PC-9 (cell line): Measurements from ENCODE around the gene CCM2. TPM values are rescaled to one million over a fixed set of nuclear protein-coding genes. Genes with fewer than 3 reads are reported as not detected.

ENCODE experiments used
- BruUV-seq: library from RNA; stranded (reverse); fragments of 400-500 nt; replicated peaks from 2 replicates; lab custom pipeline; 2021; lab: Mats Ljungman, UMichigan
- CTCF ChIA-PET: fragments of 300-600 bp; sonication (Branson Sonifier 250); formaldehyde crosslinking; loops from one replicate; lab custom pipeline; 2022; ENCODE audit warnings: antibody characterized with exemption; lab: Charles Lee
- POLR2A ChIA-PET: fragments of 300-600 bp; sonication (Branson Sonifier 250); formaldehyde crosslinking; loops from one replicate; lab custom pipeline; 2022; ENCODE audit warnings: antibody characterized with exemption; ENCODE audit not compliant: unreplicated experiment; lab: Charles Lee
- DNase-seq, 2 experiments: peaks; one replicate each; pipeline versions ENCODE4 v3.0.0 to v3.0.0-alpha.2; 2015 to 2022; ENCODE audit warnings: mixed read lengths in 1 of 2
- H2AFZ ChIP-seq: fragments of 200-600 bp; sonication (generic); 2 replicates; pipeline ENCODE4 v1.8.1; 2017; ENCODE audit warnings: antibody characterized with exemption
- H3F3A ChIP-seq: fragments of 200-600 bp; sonication (generic); 2 replicates; pipeline ENCODE4 v1.8.1; 2017; ENCODE audit warnings: antibody characterized with exemption, mild to moderate bottlenecking, low read depth; ENCODE audit not compliant: insufficient read depth
- H3K27ac ChIP-seq: fragments of 200-600 bp; sonication (generic); 2 replicates; pipeline ENCODE4 v1.6.1; 2016; ENCODE audit warnings: mixed run types
- H3K27me3 ChIP-seq: fragments of 200-600 bp; sonication (generic); 2 replicates; pipeline ENCODE4 v1.6.1; 2016; ENCODE audit warnings: low read depth, mixed run types; ENCODE audit not compliant: insufficient read depth
- H3K36me3 ChIP-seq: fragments of 200-600 bp; sonication (generic); 2 replicates; pipeline ENCODE4 v1.6.1; 2016; ENCODE audit warnings: low read depth, mixed run types
- H3K4me1 ChIP-seq: fragments of 200-600 bp; sonication (generic); replicated peaks from 2 replicates; pipeline ENCODE4 v1.6.1; 2016; ENCODE audit warnings: mixed run types; ENCODE audit not compliant: insufficient read depth
- H3K4me2 ChIP-seq: fragments of 200-600 bp; sonication (generic); 2 replicates; pipeline ENCODE4 v1.6.1; 2017; ENCODE audit warnings: mixed run types
- H3K4me3 ChIP-seq: fragments of 200-600 bp; sonication (generic); 2 replicates; pipeline ENCODE4 v1.6.1; 2016; ENCODE audit warnings: mixed run types
- H3K79me2 ChIP-seq: fragments of 200-600 bp; sonication (generic); 2 replicates; pipeline ENCODE4 v1.6.1; 2017; ENCODE audit warnings: low read depth, mixed run types
- H3K9me2 ChIP-seq: fragments of 200-600 bp; sonication (generic); 2 replicates; pipeline ENCODE4 v1.8.1; 2017; ENCODE audit warnings: mild to moderate bottlenecking; ENCODE audit not compliant: insufficient read depth
- H3K9me3 ChIP-seq: fragments of 200-600 bp; sonication (generic); 2 replicates; pipeline ENCODE4 v1.8.1; 2016; ENCODE audit warnings: low read depth; ENCODE audit not compliant: insufficient read depth
- H4K20me1 ChIP-seq: fragments of 200-600 bp; sonication (generic); 2 replicates; pipeline ENCODE4 v1.8.1; 2017; ENCODE audit not compliant: insufficient read depth
- EZH2 ChIP-seq: fragments of 200-600 bp; sonication (generic); IDR thresholded peaks from 2 replicates; pipeline ENCODE4 v1.8.0; 2017; ENCODE audit warnings: antibody characterized with exemption, low read depth
- intact Hi-C: fragments of 100-400 bp; cut with micrococcal nuclease; formaldehyde crosslinking; loops from one replicate; pipeline ENCODE4 v1.10.0; 2022; ENCODE audit not compliant: unreplicated experiment
- total RNA-seq: library from RNA; stranded (reverse); gene quantifications from 2 replicates; pipeline ENCODE4 v1.2.3, GENCODE V29; 2021
- TF ChIP-seq, protein P1 (sequence below): fragments of 200-600 bp; sonication (generic); conservative IDR thresholded peaks from 2 replicates; pipeline ENCODE4 v1.6.1; 2017; ENCODE audit warnings: mixed run types, antibody characterized with exemption, mild to moderate bottlenecking, moderate library complexity

CCM2 gene
- total RNA-seq, 1 experiment from 2014 or later: 54.2 TPM

- TF ChIP-seq EZH2: no peak
- TF ChIP-seq, protein P1, sequence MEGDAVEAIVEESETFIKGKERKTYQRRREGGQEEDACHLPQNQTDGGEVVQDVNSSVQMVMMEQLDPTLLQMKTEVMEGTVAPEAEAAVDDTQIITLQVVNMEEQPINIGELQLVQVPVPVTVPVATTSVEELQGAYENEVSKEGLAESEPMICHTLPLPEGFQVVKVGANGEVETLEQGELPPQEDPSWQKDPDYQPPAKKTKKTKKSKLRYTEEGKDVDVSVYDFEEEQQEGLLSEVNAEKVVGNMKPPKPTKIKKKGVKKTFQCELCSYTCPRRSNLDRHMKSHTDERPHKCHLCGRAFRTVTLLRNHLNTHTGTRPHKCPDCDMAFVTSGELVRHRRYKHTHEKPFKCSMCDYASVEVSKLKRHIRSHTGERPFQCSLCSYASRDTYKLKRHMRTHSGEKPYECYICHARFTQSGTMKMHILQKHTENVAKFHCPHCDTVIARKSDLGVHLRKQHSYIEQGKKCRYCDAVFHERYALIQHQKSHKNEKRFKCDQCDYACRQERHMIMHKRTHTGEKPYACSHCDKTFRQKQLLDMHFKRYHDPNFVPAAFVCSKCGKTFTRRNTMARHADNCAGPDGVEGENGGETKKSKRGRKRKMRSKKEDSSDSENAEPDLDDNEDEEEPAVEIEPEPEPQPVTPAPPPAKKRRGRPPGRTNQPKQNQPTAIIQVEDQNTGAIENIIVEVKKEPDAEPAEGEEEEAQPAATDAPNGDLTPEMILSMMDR: no peak
- ChIA-PET POLR2A (no interaction called here), CTCF (interaction anchor here (0.6 kb wide), 1 partner anchor 77 kb away, joined by 3 read pairs; no protein-coding TSS in a partner anchor)
- Histone ChIP-seq H3K79me2 (peaks cover 36% of the 10 kb centered on the region), H4K20me1 (no peaks in the 10 kb centered on the region; the same call in 1 of the 2 replicates), H3K36me3 (0 out of 2 replicates have a peak, but pooled peaks cover 7% of the 10 kb centered on the region), H3F3A (peaks cover 28% of the 10 kb centered on the region), H3K27me3 (no peaks in the 10 kb centered on the region), H2AFZ (no peak overlapping the region), H3K9me3 (no peaks in the 10 kb centered on the region), H3K27ac (no peak overlapping the region), H3K4me2 (no peak overlapping the region), H3K4me1 (peaks cover 27% of the 10 kb centered on the region), H3K4me3 (no peak overlapping the region), H3K9me2 (no peaks in the 10 kb centered on the region)
- intact Hi-C loops: no loop called here
- no TSS peak for BruUV-seq
- no peak for DNase-seq
Observed at GRCh38 chr7:45060295-45060694, 60.3 kb downstream of the CCM2 start.

- no peak overlapping the region for H3K27ac ChIP-seq
- peaks cover 28% of the 10 kb centered on the region for H3K79me2 ChIP-seq
- no peak overlapping the region for H3K4me2 ChIP-seq
- H3F3A ChIP-seq: peaks cover 24% of the 10 kb centered on the region
- H3K9me2 ChIP-seq: no peaks in the 10 kb centered on the region
- H3K4me3 ChIP-seq: no peak overlapping the region
- H2AFZ ChIP-seq: no peak overlapping the region
- H3K9me3 ChIP-seq: no peaks in the 10 kb centered on the region
- peaks cover 27% of the 10 kb centered on the region for H3K4me1 ChIP-seq
- no peak for DNase-seq
- BruUV-seq: no TSS peak
- no peak for TF ChIP-seq EZH2
- TF ChIP-seq, protein P1: no peak
- intact Hi-C loops: no loop called here
- 0 out of 2 replicates have a peak, but pooled peaks cover 7% of the 10 kb centered on the region for H3K36me3 ChIP-seq
- no peaks in the 10 kb centered on the region; the same call in 1 of the 2 replicates for H4K20me1 ChIP-seq
- ChIA-PET POLR2A (no interaction called here), CTCF (no interaction called here)
- no peaks in the 10 kb centered on the region for H3K27me3 ChIP-seq
Observed at GRCh38 chr7:45061352-45061751, 61.4 kb downstream of the CCM2 start.

DNA sequence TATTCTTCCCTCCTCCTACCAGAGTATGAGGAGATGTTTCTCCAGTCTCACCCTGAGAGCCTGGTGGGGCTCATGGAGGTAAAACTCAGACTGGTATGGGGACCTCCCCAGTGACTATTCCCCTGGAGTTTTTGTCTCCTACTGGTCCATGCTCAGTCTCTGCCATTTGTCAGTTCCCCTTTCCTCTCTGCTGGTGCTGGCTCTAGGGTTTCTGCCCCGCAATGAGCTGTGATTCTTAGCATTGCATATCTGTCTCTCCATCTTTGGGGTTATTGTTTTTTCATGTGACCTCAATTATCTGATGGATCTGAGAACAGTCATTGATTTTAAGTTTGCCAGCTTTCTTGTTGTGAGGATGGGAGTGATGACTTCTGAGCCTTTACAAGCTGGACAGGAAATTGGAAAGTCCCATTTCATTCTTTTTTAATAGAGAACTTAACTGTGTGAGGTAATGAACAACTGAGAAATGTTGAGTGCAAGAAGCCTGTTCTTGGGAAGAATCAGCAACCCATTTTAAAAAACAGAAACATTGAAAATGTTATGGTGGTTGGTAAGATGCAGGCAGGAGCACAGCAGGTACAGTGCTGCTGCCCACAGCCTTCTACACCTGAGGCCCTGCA is 61.9 kb downstream of the CCM2 start:
- Histone ChIP-seq H3K4me1 (peaks cover 21% of the 10 kb centered on the region), H3K79me2 (peaks cover 22% of the 10 kb centered on the region), H4K20me1 (no peaks in the 10 kb centered on the region; the same call in 1 of the 2 replicates), H3K36me3 (0 out of 2 replicates have a peak, but pooled peaks cover 7% of the 10 kb centered on the region), H3K4me3 (no peak overlapping the region), H3K9me2 (no peaks in the 10 kb centered on the region), H3F3A (peaks cover 19% of the 10 kb centered on the region), H2AFZ (no peak overlapping the region), H3K27me3 (no peaks in the 10 kb centered on the region), H3K27ac (no peak overlapping the region), H3K4me2 (no peak overlapping the region), H3K9me3 (no peaks in the 10 kb centered on the region)
- no peak for DNase-seq
- ChIA-PET POLR2A (interaction anchor here (0.6 kb wide), 2 partner anchors 61 to 90 kb away, joined by 3 read pairs; no protein-coding TSS in a partner anchor), CTCF (interaction anchor here (0.6 kb wide), 1 partner anchor 119 kb away, joined by 3 read pairs; no protein-coding TSS in a partner anchor)
- no peak for TF ChIP-seq EZH2
- TF ChIP-seq, protein P1: no peak
- intact Hi-C loops: no loop called here
- no TSS peak for BruUV-seq
